CD4-positive, alpha-beta T cell treated with Interleukin-6 at 100 ng/mL for 8 hours (primary cell): ENCODE results near the gene TPPP3.

Source experiments
- DNase-seq: peaks from one replicate; pipeline ENCODE4 v3.0.0-alpha.2; 2020; ENCODE audit warnings: mixed read lengths, low spot score

The TPPP3 gene

GRCh38 chr16:67404740-67405226, 11.5 kb upstream of the TPPP3 start:
- DNase-seq, result no peak

- DNase-seq, result no peak
These were observed 10.8 kb upstream of the TPPP3 start for GRCh38 chr16:67403976-67404555.

- DNase-seq, result no peak
These were observed 7.6 kb upstream of the TPPP3 start for GRCh38 chr16:67400901-67401300.

- DNase-seq, result no peak
These were observed 6.7 kb upstream of the TPPP3 start for GRCh38 chr16:67399749-67400704.

- DNase-seq, result no peak
These were observed 6.0 kb upstream of the TPPP3 start for GRCh38 chr16:67399218-67399733.

- no peak for DNase-seq
These were observed 5.4 kb upstream of the TPPP3 start for GRCh38 chr16:67398546-67399217.

GRCh38 chr16:67397812-67398545, 4.7 kb upstream of the TPPP3 start:
- DNase-seq, result no peak

GRCh38 chr16:67397036-67397801, 3.9 kb upstream of the TPPP3 start:
- no peak for DNase-seq

- no peak for DNase-seq
These were observed 3.1 kb upstream of the TPPP3 start for GRCh38 chr16:67396159-67397035.

GRCh38 chr16:67395458-67396158, 2.3 kb upstream of the TPPP3 start:
- DNase-seq, result no peak

- DNase-seq, result no peak
These were observed 1.8 kb upstream of the TPPP3 start for GRCh38 chr16:67395105-67395457.

- no peak for DNase-seq
These were observed 1.1 kb upstream of the TPPP3 start for GRCh38 chr16:67394155-67395104.

- no peak for DNase-seq
These were observed 473 bp upstream of the TPPP3 start for GRCh38 chr16:67393788-67394154.

GRCh38 chr16:67392301-67393059, 818 bp downstream of the TPPP3 start:
- no peak for DNase-seq

- DNase-seq, result no peak
These were observed 1.6 kb downstream of the TPPP3 start for GRCh38 chr16:67391424-67392300.

- no peak for DNase-seq
These were observed 2.4 kb downstream of the TPPP3 start for GRCh38 chr16:67390816-67391423.
